ENCODE measurements around the gene SLC24A4.

DNA sequence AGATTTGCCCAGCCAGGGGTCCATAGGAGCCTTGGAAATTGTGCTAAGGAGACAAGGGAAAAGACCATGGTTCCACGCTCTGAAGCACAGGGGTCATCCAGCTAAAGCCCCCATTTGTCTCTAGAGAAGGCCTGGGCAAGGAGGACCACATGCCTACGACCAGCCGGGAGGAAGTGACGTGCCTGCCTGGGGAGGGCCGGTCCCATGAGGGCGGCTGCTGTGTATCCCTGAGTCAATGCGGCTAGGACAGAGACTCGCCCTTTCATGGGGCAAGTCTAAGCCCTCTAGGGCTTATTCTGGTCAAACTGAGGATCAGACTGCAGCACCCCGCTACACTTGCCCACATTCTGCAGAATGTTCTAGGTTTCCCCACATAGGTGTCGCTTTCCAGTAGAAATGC is 170.1 kb downstream of the SLC24A4 start:
- no peak for TF ChIP-seq EP300 (IDR thresholded peaks at IDR 0.05)
- TF ChIP-seq, protein P1, sequence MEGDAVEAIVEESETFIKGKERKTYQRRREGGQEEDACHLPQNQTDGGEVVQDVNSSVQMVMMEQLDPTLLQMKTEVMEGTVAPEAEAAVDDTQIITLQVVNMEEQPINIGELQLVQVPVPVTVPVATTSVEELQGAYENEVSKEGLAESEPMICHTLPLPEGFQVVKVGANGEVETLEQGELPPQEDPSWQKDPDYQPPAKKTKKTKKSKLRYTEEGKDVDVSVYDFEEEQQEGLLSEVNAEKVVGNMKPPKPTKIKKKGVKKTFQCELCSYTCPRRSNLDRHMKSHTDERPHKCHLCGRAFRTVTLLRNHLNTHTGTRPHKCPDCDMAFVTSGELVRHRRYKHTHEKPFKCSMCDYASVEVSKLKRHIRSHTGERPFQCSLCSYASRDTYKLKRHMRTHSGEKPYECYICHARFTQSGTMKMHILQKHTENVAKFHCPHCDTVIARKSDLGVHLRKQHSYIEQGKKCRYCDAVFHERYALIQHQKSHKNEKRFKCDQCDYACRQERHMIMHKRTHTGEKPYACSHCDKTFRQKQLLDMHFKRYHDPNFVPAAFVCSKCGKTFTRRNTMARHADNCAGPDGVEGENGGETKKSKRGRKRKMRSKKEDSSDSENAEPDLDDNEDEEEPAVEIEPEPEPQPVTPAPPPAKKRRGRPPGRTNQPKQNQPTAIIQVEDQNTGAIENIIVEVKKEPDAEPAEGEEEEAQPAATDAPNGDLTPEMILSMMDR (IDR thresholded peaks at IDR 0.05) = no peak
